ENCODE results near the gene CDK6. TPM values are rescaled to one million over a fixed set of nuclear protein-coding genes. Genes with fewer than 3 reads are reported as not detected.

Gene CDK6
- polyA plus RNA-seq, 1 donor (not counting 4 experiments of a cell fraction or from before 2014, with no cell fraction given), result 53.5 TPM

- dilution Hi-C loops (cut with MboI; ENCODE audit: extremely low pct_ligation_motif_present, low sequenced_read_pairs), result no loop called here
- H2AFZ ChIP-seq (ENCODE audit: control insufficient read depth, low read length), result no peak overlapping the region
Observed at GRCh38 chr7:92740700-92741126, 95.7 kb downstream of the CDK6 start.

GRCh38 chr7:92740134-92740533 is 96.2 kb downstream of the CDK6 start:
- H3K27me3 ChIP-seq (ENCODE audit: control insufficient read depth, extremely low read depth, insufficient read depth, low read length), result no peaks in the 10 kb centered on the region
- TF ChIP-seq EZH2 (IDR thresholded peaks at IDR 0.05; ENCODE audit: low read length) (no peak), CTCF (optimal IDR thresholded peaks at IDR 0.05 in 1 of 3, IDR thresholded peaks at IDR 0.05 in 1 of 3, conservative IDR thresholded peaks at IDR 0.05 in 1 of 3; ENCODE audit: extremely low read depth in 1 of 3, insufficient read depth in 2 of 3, low read length in 3 of 3) (no peak)
- no peak overlapping the region for H2AFZ ChIP-seq (ENCODE audit: control insufficient read depth, low read length)
- H3K4me2 ChIP-seq (ENCODE audit: control insufficient read depth, extremely low read depth, insufficient read depth, low read depth, low read length), result peak overlapping the region; percentile 18
- peaks cover 28% of the 10 kb centered on the region for H3K4me1 ChIP-seq (ENCODE audit: control insufficient read depth, extremely low read depth, insufficient read depth, low read length)
- peak overlapping the region; percentile 43 for H3K9ac ChIP-seq (ENCODE audit: control insufficient read depth, extremely low read depth, insufficient read depth, low read length)
- no peak for DNase-seq (ENCODE audit: low read depth, low spot score)
- H3K36me3 ChIP-seq (ENCODE audit: control insufficient read depth in 2 of 2, extremely low read depth in 1 of 2, insufficient read depth in 2 of 2, low read length in 2 of 2), result peaks cover 6 to 14% of the 10 kb centered on the region in 2 experiments
- peak overlapping the region; percentile 78 for H3K27ac ChIP-seq (ENCODE audit: control insufficient read depth, insufficient read depth, low read length)
- no peaks in the 10 kb centered on the region for H4K20me1 ChIP-seq (ENCODE audit: control insufficient read depth, extremely low read depth, insufficient read depth, low read length)
- peaks cover 88% of the 10 kb centered on the region for H3K79me2 ChIP-seq (ENCODE audit: control insufficient read depth, insufficient read depth, low read length)
- dilution Hi-C loops (cut with MboI; ENCODE audit: extremely low pct_ligation_motif_present, low sequenced_read_pairs), result no loop called here
- H3K4me3 ChIP-seq (ENCODE audit: control insufficient read depth in 2 of 3, extremely low read depth in 1 of 3, insufficient read depth in 2 of 3, low read depth in 1 of 3, low read length in 3 of 3), result no peak overlapping the region
- no peaks in the 10 kb centered on the region for H3K9me1 ChIP-seq (ENCODE audit: control insufficient read depth, extremely low read depth, insufficient read depth, low read length)
- no peak for FAIRE-seq
- no peaks in the 10 kb centered on the region for H3K9me3 ChIP-seq (ENCODE audit: control insufficient read depth, low read depth, low read length)

More at GRCh38 chr7:92740700-92741126, 95.7 kb downstream of the CDK6 start:
- Histone ChIP-seq H3K9ac (ENCODE audit: control insufficient read depth, extremely low read depth, insufficient read depth, low read length) (peak overlapping the region; percentile 43), H3K4me2 (ENCODE audit: control insufficient read depth, extremely low read depth, insufficient read depth, low read depth, low read length) (peak overlapping the region; percentile 63), H3K9me1 (ENCODE audit: control insufficient read depth, extremely low read depth, insufficient read depth, low read length) (no peaks in the 10 kb centered on the region), H3K27ac (ENCODE audit: control insufficient read depth, insufficient read depth, low read length) (peak overlapping the region; percentile 78), H3K36me3 (ENCODE audit: control insufficient read depth in 2 of 2, extremely low read depth in 1 of 2, insufficient read depth in 2 of 2, low read length in 2 of 2) (peaks cover 6 to 14% of the 10 kb centered on the region in 2 experiments), H4K20me1 (ENCODE audit: control insufficient read depth, extremely low read depth, insufficient read depth, low read length) (no peaks in the 10 kb centered on the region), H3K4me3 (ENCODE audit: control insufficient read depth in 2 of 3, extremely low read depth in 1 of 3, insufficient read depth in 2 of 3, low read depth in 1 of 3, low read length in 3 of 3) (peak overlapping the region in 1 of 3 experiments; percentile 33), H3K9me3 (ENCODE audit: control insufficient read depth, low read depth, low read length) (no peaks in the 10 kb centered on the region), H3K4me1 (ENCODE audit: control insufficient read depth, extremely low read depth, insufficient read depth, low read length) (peaks cover 28% of the 10 kb centered on the region), H3K79me2 (ENCODE audit: control insufficient read depth, insufficient read depth, low read length) (peaks cover 88% of the 10 kb centered on the region), H3K27me3 (ENCODE audit: control insufficient read depth, extremely low read depth, insufficient read depth, low read length) (no peaks in the 10 kb centered on the region)
- TF ChIP-seq EZH2 (IDR thresholded peaks at IDR 0.05; ENCODE audit: low read length) (no peak), CTCF (optimal IDR thresholded peaks at IDR 0.05 in 1 of 3, IDR thresholded peaks at IDR 0.05 in 1 of 3, conservative IDR thresholded peaks at IDR 0.05 in 1 of 3; ENCODE audit: extremely low read depth in 1 of 3, insufficient read depth in 2 of 3, low read length in 3 of 3) (no peak)
- FAIRE-seq (peak; percentile 97), DNase-seq (ENCODE audit: low read depth, low spot score) (peak; percentile 85)

Data from keratinocyte (primary cell).